Measurements from ENCODE around the gene LAG3. TPM values are rescaled to one million over a fixed set of nuclear protein-coding genes. Genes with fewer than 3 reads are reported as not detected.
A peak's percentile ranks its signal among the peaks of the same experiment; 100 is the strongest.

Gene LAG3
- total and polyA plus RNA-seq, 10 of the 15 experiments (the other 5 are each of a cell fraction or from before 2014, with no cell fraction given) = 0.52 to 4.2 (median 1.0) TPM; not detected in 1

DNA sequence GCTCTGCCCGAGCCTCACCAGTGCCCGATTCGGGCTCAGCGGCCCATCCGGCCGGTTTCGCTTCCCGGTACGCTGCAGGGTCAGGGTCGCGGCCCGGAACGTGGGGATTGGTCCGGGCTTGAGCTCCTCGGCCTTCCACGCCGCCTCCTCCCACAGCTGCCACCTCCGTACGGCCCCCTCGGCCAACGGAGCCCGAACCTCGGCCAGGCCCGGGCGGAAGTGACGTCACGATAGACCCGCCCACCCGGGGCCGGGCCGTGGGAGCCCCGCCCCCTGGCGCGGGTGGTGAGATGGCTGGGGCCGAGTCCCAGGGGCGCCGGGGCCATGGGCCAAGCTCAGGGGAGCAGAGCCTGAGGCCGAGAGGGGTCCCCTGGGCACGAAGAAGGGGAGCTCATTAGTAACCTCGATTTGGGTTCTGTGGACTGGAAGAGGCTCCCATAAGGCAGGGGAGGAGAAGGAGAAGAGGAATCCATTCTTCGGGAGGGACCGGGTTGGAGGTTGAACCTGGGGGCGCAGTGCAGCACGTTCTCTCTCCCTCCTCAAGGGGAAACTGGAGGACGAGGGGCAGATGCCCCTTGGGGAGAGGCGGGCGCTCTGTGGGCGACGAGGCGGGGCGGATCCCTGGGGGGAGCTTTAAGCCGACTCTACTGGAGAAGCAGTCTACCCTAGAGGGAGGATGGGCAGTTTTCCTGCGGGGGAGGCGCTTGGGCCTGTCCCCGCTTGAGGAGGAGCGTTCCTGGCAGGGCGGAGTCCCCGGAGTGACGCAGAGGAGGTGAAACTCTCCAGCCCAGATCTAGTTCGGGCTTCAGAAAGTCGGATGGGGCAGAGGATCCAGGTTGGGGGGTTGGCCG is 19.2 kb upstream of the LAG3 start, which contains the start of gene MLF2 (continued):
- TF ChIP-seq, protein P1, sequence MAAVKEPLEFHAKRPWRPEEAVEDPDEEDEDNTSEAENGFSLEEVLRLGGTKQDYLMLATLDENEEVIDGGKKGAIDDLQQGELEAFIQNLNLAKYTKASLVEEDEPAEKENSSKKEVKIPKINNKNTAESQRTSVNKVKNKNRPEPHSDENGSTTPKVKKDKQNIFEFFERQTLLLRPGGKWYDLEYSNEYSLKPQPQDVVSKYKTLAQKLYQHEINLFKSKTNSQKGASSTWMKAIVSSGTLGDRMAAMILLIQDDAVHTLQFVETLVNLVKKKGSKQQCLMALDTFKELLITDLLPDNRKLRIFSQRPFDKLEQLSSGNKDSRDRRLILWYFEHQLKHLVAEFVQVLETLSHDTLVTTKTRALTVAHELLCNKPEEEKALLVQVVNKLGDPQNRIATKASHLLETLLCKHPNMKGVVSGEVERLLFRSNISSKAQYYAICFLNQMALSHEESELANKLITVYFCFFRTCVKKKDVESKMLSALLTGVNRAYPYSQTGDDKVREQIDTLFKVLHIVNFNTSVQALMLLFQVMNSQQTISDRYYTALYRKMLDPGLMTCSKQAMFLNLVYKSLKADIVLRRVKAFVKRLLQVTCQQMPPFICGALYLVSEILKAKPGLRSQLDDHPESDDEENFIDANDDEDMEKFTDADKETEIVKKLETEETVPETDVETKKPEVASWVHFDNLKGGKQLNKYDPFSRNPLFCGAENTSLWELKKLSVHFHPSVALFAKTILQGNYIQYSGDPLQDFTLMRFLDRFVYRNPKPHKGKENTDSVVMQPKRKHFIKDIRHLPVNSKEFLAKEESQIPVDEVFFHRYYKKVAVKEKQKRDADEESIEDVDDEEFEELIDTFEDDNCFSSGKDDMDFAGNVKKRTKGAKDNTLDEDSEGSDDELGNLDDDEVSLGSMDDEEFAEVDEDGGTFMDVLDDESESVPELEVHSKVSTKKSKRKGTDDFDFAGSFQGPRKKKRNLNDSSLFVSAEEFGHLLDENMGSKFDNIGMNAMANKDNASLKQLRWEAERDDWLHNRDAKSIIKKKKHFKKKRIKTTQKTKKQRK (IDR thresholded peaks at IDR 0.05; ENCODE audit: low read depth, low read length) = no peak
- TF ChIP-seq NR2C1 (IDR thresholded peaks at IDR 0.05) (no peak), BCL11A (IDR thresholded peaks at IDR 0.05; ENCODE audit: low read depth, low read length) (no peak), CREM (IDR thresholded peaks at IDR 0.05; ENCODE audit: low read depth) (peak; percentile 87), IKZF1 (conservative IDR thresholded peaks at IDR 0.05) (peak; percentile 67), CHD1 (IDR thresholded peaks at IDR 0.05; ENCODE audit: low read depth, low read length) (no peak), STAT1 (conservative IDR thresholded peaks at IDR 0.05) (no peak), ZNF207 (IDR thresholded peaks at IDR 0.05; ENCODE audit: borderline replicate concordance) (0 out of 2 replicates have a peak, but pooled peaks have one; percentile 62), JUND (IDR thresholded peaks at IDR 0.05; ENCODE audit: low read depth, low read length) (peak; percentile 52; the same call in 1 of the 2 replicates), NBN (IDR thresholded peaks at IDR 0.05) (peak; percentile 98), NFYA (IDR thresholded peaks at IDR 0.05; ENCODE audit: borderline replicate concordance, low read depth, low read length) (no peak), KLF5 (IDR thresholded peaks at IDR 0.05; ENCODE audit: partially characterized antibody) (peak; percentile 29), IKZF2 (IDR thresholded peaks at IDR 0.05) (peak; percentile 65 to 75; a peak in 3 of 4 replicates), GATAD2B (conservative IDR thresholded peaks at IDR 0.05; ENCODE audit: low read depth) (peak; percentile 61), ESRRA (IDR thresholded peaks at IDR 0.05; ENCODE audit: low read length) (no peak), EGR1 (IDR thresholded peaks at IDR 0.05; ENCODE audit: borderline replicate concordance in 1 of 2, low read depth in 2 of 2, low read length in 2 of 2) (peak in 1 of 2 experiments; percentile 78; a peak in 2 of 3 replicates), KDM1A (IDR thresholded peaks at IDR 0.05; ENCODE audit: borderline replicate concordance) (no peak), USF2 (IDR thresholded peaks at IDR 0.05; ENCODE audit: borderline replicate concordance, low read depth, low read length) (no peak)
- TF ChIP-seq, protein P2, sequence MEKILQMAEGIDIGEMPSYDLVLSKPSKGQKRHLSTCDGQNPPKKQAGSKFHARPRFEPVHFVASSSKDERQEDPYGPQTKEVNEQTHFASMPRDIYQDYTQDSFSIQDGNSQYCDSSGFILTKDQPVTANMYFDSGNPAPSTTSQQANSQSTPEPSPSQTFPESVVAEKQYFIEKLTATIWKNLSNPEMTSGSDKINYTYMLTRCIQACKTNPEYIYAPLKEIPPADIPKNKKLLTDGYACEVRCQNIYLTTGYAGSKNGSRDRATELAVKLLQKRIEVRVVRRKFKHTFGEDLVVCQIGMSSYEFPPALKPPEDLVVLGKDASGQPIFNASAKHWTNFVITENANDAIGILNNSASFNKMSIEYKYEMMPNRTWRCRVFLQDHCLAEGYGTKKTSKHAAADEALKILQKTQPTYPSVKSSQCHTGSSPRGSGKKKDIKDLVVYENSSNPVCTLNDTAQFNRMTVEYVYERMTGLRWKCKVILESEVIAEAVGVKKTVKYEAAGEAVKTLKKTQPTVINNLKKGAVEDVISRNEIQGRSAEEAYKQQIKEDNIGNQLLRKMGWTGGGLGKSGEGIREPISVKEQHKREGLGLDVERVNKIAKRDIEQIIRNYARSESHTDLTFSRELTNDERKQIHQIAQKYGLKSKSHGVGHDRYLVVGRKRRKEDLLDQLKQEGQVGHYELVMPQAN (conservative IDR thresholded peaks at IDR 0.05) = peak; percentile 53
- TF ChIP-seq, protein P3, sequence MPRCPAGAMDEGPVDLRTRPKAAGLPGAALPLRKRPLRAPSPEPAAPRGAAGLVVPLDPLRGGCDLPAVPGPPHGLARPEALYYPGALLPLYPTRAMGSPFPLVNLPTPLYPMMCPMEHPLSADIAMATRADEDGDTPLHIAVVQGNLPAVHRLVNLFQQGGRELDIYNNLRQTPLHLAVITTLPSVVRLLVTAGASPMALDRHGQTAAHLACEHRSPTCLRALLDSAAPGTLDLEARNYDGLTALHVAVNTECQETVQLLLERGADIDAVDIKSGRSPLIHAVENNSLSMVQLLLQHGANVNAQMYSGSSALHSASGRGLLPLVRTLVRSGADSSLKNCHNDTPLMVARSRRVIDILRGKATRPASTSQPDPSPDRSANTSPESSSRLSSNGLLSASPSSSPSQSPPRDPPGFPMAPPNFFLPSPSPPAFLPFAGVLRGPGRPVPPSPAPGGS (IDR thresholded peaks at IDR 0.05; ENCODE audit: borderline replicate concordance, insufficient read depth, low read depth, low read length, poor library complexity, severe bottlenecking) = no peak
- TF ChIP-seq, protein P4, sequence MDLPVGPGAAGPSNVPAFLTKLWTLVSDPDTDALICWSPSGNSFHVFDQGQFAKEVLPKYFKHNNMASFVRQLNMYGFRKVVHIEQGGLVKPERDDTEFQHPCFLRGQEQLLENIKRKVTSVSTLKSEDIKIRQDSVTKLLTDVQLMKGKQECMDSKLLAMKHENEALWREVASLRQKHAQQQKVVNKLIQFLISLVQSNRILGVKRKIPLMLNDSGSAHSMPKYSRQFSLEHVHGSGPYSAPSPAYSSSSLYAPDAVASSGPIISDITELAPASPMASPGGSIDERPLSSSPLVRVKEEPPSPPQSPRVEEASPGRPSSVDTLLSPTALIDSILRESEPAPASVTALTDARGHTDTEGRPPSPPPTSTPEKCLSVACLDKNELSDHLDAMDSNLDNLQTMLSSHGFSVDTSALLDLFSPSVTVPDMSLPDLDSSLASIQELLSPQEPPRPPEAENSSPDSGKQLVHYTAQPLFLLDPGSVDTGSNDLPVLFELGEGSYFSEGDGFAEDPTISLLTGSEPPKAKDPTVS (IDR thresholded peaks at IDR 0.05; ENCODE audit: low read depth, low read length) = no peak

Data from GM12878 (cell line).